ENCODE measurements around the gene RUNX2.

GRCh38 chr6:45439459-45439858 lies 111.3 kb downstream of the RUNX2 start:
- TF ChIP-seq FOS (IDR thresholded peaks at IDR 0.05; ENCODE audit: borderline replicate concordance, extremely low read depth, insufficient read length) (no peak), POLR2A (IDR thresholded peaks at IDR 0.05; ENCODE audit: low read depth, low read length) (no peak), GABPA (IDR thresholded peaks at IDR 0.05; ENCODE audit: low read depth) (no peak), TAF1 (IDR thresholded peaks at IDR 0.05; ENCODE audit: borderline replicate concordance, low read depth, low read length) (no peak), MTA2 (IDR thresholded peaks at IDR 0.05; ENCODE audit: low read depth) (no peak), RCOR1 (conservative IDR thresholded peaks at IDR 0.05; ENCODE audit: low read depth, low read length) (no peak), SKIL (IDR thresholded peaks at IDR 0.05; ENCODE audit: low read depth, poor library complexity, severe bottlenecking) (no peak)
- TF ChIP-seq, protein P1, sequence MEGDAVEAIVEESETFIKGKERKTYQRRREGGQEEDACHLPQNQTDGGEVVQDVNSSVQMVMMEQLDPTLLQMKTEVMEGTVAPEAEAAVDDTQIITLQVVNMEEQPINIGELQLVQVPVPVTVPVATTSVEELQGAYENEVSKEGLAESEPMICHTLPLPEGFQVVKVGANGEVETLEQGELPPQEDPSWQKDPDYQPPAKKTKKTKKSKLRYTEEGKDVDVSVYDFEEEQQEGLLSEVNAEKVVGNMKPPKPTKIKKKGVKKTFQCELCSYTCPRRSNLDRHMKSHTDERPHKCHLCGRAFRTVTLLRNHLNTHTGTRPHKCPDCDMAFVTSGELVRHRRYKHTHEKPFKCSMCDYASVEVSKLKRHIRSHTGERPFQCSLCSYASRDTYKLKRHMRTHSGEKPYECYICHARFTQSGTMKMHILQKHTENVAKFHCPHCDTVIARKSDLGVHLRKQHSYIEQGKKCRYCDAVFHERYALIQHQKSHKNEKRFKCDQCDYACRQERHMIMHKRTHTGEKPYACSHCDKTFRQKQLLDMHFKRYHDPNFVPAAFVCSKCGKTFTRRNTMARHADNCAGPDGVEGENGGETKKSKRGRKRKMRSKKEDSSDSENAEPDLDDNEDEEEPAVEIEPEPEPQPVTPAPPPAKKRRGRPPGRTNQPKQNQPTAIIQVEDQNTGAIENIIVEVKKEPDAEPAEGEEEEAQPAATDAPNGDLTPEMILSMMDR (IDR thresholded peaks at IDR 0.05 in 2 of 3, conservative IDR thresholded peaks at IDR 0.05 in 1 of 3; ENCODE audit: control insufficient read depth in 2 of 3, extremely low read depth in 1 of 3, insufficient read depth in 1 of 3, low read depth in 3 of 3, low read length in 3 of 3) = no peak
- TF ChIP-seq, protein P2, sequence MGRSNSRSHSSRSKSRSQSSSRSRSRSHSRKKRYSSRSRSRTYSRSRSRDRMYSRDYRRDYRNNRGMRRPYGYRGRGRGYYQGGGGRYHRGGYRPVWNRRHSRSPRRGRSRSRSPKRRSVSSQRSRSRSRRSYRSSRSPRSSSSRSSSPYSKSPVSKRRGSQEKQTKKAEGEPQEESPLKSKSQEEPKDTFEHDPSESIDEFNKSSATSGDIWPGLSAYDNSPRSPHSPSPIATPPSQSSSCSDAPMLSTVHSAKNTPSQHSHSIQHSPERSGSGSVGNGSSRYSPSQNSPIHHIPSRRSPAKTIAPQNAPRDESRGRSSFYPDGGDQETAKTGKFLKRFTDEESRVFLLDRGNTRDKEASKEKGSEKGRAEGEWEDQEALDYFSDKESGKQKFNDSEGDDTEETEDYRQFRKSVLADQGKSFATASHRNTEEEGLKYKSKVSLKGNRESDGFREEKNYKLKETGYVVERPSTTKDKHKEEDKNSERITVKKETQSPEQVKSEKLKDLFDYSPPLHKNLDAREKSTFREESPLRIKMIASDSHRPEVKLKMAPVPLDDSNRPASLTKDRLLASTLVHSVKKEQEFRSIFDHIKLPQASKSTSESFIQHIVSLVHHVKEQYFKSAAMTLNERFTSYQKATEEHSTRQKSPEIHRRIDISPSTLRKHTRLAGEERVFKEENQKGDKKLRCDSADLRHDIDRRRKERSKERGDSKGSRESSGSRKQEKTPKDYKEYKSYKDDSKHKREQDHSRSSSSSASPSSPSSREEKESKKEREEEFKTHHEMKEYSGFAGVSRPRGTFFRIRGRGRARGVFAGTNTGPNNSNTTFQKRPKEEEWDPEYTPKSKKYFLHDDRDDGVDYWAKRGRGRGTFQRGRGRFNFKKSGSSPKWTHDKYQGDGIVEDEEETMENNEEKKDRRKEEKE (IDR thresholded peaks at IDR 0.05) = no peak
- TF ChIP-seq, protein P3, sequence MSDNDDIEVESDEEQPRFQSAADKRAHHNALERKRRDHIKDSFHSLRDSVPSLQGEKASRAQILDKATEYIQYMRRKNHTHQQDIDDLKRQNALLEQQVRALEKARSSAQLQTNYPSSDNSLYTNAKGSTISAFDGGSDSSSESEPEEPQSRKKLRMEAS (IDR thresholded peaks at IDR 0.05; ENCODE audit: low read depth, low read length) = no peak
- TF ChIP-seq, protein P4, sequence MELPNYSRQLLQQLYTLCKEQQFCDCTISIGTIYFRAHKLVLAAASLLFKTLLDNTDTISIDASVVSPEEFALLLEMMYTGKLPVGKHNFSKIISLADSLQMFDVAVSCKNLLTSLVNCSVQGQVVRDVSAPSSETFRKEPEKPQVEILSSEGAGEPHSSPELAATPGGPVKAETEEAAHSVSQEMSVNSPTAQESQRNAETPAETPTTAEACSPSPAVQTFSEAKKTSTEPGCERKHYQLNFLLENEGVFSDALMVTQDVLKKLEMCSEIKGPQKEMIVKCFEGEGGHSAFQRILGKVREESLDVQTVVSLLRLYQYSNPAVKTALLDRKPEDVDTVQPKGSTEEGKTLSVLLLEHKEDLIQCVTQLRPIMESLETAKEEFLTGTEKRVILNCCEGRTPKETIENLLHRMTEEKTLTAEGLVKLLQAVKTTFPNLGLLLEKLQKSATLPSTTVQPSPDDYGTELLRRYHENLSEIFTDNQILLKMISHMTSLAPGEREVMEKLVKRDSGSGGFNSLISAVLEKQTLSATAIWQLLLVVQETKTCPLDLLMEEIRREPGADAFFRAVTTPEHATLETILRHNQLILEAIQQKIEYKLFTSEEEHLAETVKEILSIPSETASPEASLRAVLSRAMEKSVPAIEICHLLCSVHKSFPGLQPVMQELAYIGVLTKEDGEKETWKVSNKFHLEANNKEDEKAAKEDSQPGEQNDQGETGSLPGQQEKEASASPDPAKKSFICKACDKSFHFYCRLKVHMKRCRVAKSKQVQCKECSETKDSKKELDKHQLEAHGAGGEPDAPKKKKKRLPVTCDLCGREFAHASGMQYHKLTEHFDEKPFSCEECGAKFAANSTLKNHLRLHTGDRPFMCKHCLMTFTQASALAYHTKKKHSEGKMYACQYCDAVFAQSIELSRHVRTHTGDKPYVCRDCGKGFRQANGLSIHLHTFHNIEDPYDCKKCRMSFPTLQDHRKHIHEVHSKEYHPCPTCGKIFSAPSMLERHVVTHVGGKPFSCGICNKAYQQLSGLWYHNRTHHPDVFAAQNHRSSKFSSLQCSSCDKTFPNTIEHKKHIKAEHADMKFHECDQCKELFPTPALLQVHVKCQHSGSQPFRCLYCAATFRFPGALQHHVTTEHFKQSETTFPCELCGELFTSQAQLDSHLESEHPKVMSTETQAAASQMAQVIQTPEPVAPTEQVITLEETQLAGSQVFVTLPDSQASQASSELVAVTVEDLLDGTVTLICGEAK (IDR thresholded peaks at IDR 0.05; ENCODE audit: borderline replicate concordance) = no peak
